ENCODE data around the gene ARHGAP9.
A peak's percentile ranks its signal among the peaks of the same experiment; 100 is the strongest.

ARHGAP9 gene

GRCh38 chr12:57472391-57472790 is 7.3 kb downstream of the ARHGAP9 start:
- no peak for DNase-seq (ENCODE audit: low spot score)

DNA sequence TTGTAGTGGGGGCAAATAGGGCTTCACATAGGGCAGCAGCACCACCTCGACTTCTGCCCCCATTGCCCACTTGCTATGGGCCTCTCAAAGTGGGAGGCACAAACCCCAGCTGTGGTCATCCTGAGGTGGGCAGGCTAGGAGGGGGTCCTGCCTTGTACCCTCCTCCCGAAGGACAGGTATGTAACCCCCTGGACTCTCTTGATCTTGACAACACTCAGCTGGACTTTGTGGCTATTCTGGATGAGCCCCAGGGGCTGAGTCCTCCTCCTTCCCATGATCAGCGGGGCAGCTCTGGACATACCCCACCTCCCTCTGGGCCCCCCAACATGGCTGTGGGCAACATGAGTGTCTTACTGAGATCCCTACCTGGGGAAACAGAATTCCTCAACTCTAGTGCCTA is 8.0 kb downstream of the ARHGAP9 start:
- DNase-seq (ENCODE audit: low spot score): no peak

- no peak for DNase-seq (ENCODE audit: low spot score)
Observed at GRCh38 chr12:57470970-57471656, 8.6 kb downstream of the ARHGAP9 start.

DNA sequence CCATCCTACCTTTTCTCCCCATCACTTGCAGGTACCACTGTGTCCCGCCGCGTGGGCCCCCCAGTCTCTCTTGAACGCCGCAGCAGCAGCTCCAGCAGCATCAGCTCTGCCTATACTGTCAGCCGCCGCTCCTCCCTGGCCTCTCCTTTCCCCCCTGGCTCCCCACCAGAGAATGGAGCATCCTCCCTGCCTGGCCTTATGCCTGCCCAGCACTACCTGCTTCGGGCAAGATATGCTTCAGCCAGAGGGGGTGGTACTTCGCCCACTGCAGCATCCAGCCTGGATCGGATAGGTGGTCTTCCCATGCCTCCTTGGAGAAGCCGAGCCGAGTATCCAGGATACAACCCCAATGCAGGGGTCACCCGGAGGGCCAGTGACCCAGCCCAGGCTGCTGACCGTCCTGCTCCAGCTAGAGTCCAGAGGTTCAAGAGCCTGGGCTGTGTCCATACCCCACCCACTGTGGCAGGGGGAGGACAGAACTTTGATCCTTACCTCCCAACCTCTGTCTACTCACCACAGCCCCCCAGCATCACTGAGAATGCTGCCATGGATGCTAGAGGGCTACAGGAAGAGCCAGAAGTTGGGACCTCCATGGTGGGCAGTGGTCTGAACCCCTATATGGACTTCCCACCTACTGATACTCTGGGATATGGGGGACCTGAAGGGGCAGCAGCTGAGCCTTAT is 9.2 kb downstream of the ARHGAP9 start:
- DNase-seq (ENCODE audit: low spot score): no peak

DNA sequence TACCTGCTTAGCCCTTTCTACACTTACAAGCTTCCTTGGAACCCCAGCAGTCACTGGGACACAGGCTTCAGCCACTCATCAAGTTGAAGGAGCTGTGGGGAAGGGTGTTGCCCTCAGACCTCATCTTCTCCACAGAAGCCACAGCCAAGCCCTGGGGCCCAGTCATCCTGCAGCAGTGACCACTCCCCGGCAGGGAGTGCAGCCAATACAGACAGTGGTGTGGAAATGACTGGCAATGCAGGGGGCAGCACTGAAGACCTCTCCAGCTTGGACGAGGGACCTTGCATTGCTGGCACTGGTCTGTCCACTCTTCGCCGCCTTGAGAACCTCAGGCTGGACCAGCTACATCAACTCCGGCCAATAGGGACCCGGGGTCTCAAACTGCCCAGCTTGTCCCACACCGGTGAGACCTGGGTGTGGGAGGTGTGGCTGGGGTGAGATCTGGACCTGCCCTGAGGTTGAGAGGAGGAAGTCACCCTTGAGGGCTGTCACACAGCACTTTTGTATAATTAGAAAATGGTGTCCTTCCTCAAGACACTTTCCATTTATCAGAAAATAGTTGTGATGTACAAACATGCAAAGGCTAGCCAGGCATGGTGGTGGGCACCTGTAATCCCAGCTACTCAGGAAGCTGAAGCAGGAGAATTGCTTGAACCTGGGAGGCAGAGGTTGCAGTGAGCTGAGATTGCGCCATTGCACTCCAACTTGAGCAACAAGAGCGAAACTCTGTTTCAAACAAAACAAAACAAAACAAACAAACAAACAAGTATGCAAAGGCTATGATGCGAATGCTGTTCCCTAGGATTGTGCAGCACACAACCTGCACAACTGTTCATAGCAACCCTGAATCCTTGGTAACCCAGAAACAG is 10.1 kb downstream of the ARHGAP9 start:
- DNase-seq (ENCODE audit: low spot score): no peak

DNA sequence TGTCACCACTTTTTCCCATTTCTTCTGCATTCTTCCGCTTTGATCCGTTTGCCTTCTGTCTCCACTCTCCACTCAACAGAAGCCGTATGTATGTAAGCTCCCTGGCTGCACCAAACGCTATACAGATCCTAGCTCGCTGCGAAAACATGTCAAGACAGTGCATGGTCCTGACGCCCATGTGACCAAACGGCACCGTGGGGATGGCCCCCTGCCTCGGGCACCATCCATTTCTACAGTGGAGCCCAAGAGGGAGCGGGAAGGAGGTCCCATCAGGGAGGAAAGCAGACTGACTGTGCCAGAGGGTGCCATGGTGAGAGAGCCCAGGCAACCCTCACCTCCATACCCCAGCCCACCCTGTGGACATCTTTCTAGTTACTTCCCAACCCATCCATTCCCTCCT is 11.8 kb downstream of the ARHGAP9 start:
- DNase-seq (ENCODE audit: low spot score): no peak

GRCh38 chr12:57467212-57467874 is 12.3 kb downstream of the ARHGAP9 start:
- no peak for DNase-seq (ENCODE audit: low spot score)

GRCh38 chr12:57465747-57466505 is 13.7 kb downstream of the ARHGAP9 start:
- DNase-seq (ENCODE audit: low spot score): no peak

GRCh38 chr12:57465030-57465746 is 14.5 kb downstream of the ARHGAP9 start:
- no peak for DNase-seq (ENCODE audit: low spot score)

- DNase-seq (ENCODE audit: low spot score): no peak
Observed at GRCh38 chr12:57464569-57464968, 15.1 kb downstream of the ARHGAP9 start.

DNA sequence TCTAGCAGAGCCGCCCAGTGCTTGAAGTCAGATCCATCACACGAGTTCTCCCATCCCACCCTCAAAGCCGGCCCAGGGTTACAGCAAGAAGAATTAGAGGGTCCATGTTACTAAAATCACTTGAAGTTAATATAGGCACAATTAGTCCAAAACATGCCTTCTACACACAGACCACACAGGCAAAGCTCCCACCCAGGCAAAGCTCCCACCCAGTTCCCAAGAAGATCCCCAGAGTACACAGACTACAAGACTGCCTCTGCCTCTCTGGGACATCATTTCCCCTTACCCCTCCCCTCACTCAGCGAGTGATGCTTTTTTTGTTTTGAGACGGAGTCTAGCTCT is 16.8 kb downstream of the ARHGAP9 start:
- DNase-seq (ENCODE audit: low spot score): no peak

GRCh38 chr12:57462251-57462911 is 17.3 kb downstream of the ARHGAP9 start:
- peak; percentile 94 for DNase-seq (ENCODE audit: low spot score)

- no peak for DNase-seq (ENCODE audit: low spot score)
Observed at GRCh38 chr12:57461917-57462250, 17.8 kb downstream of the ARHGAP9 start.

DNA sequence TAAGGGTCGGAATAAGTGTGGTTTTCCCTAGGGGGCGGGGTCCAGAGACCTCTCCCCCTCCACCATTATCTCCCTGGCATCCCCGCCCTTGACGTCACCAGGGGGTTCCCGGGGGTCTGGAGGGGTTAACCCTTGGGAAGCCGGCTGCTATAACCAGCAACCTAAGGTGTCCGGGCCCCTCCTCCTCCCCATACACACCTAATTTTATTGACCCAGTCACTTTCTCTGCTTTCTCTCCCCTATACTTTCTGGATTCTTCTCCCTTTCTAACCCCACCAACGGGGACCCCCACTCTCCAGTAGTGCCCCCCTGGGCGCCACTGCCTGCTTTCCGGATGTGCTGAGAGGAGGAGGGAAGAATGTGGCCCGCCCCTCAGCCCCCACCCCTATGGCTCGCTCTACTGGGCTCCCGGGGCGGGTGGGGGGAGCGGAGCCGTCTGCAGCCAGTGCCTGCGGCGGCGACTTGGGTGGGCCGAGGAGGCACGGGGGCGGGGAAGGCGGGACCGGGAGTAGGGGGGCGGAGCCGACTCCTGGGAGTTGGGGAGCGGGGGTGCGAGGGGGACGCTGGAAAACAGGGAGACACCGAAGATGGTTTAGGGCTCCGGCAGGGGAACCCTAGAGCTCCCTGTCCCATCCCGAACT is 18.3 kb downstream of the ARHGAP9 start:
- DNase-seq (ENCODE audit: low spot score): peak; percentile 53

GRCh38 chr12:57460841-57461275 is 18.8 kb downstream of the ARHGAP9 start:
- no peak for DNase-seq (ENCODE audit: low spot score)

- DNase-seq (ENCODE audit: low spot score): no peak
Observed at GRCh38 chr12:57460468-57460784, 19.2 kb downstream of the ARHGAP9 start.

GRCh38 chr12:57459750-57460467 is 19.8 kb downstream of the ARHGAP9 start, which contains the start of gene GLI1:
GLI1 (plus strand) TSS chr12:57459785; CDS start chr12:57463692, 3,907 bp downstream.
- DNase-seq (ENCODE audit: low spot score): no peak

DNA sequence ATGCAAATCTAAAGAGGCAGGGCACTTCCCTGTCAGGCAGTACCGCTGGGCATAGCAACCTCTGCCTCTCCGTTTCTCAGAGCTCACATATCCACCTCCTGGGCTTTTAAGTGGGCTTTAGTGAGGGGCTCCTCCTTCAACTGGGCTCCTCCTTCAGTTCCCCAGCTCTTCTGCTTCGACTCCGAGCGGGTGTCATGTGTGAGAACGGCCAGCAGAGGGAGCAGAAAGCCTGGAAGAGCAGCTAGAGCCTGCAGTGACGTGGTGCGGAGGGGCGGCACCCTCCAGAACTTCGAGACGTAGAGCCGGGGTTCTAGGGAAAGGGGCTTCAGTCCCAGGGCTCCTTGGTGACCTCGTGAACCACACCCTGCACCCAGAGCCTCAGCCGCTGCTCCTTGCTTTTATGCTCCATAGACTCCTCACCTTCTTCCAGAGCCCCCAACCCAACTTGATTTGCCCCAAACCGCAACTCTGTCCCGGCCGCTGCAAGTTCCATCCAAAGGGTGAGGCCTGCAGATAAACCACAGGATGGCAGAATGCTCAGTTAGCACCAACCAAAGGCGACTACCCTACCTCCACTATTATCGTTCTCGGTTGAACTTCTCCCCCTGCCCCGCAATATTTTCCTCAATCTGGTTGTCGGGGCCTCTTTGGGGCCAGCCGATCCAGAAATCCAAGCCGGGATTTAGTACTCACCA is 20.5 kb downstream of the ARHGAP9 start:
- DNase-seq (ENCODE audit: low spot score): peak; percentile 82

GRCh38 chr12:57458665-57459054 is 21.0 kb downstream of the ARHGAP9 start:
- no peak for DNase-seq (ENCODE audit: low spot score)

Measured in germinal center (tissue), 1 donor.